ENCODE measurements around the gene HLA-DQA1.
"Not testable (repeated sequence)": the region's sequence is repeated elsewhere in the genome, so short reads cannot be mapped to it uniquely, and the experiment has no call there.

HLA-DQA1 gene

GRCh38 chr6:32625137-32625536 is 12.1 kb upstream of the HLA-DQA1 start:
- no peaks in the 10 kb centered on the region for H3K27me3 ChIP-seq (ENCODE audit: control insufficient read depth, insufficient read depth, low read length)

GRCh38 chr6:32627249-32627648 is 10.0 kb upstream of the HLA-DQA1 start:
- H3K4me1 ChIP-seq: no peaks in the 10 kb centered on the region
- H3K4me2 ChIP-seq (ENCODE audit: low read length): no peak overlapping the region
- no peak overlapping the region for H3K4me3 ChIP-seq (ENCODE audit: low read depth, low read length)
- H3K27ac ChIP-seq: no peak overlapping the region
- no peak overlapping the region for H2AFZ ChIP-seq
- no peak for TF ChIP-seq CTCF (IDR thresholded peaks at IDR 0.05)
- H3K27me3 ChIP-seq (ENCODE audit: control insufficient read depth, insufficient read depth, low read length): no peaks in the 10 kb centered on the region
- no peak overlapping the region for H3K9ac ChIP-seq
- H3K79me2 ChIP-seq: no peaks in the 10 kb centered on the region
- H3K9me3 ChIP-seq (ENCODE audit: control insufficient read depth, low read length): no peaks in the 10 kb centered on the region
- H3K36me3 ChIP-seq (ENCODE audit: control insufficient read depth, insufficient read depth, low read length): no peaks in the 10 kb centered on the region

More at GRCh38 chr6:32625137-32625536, 12.1 kb upstream of the HLA-DQA1 start:
- no peaks in the 10 kb centered on the region for H3K4me1 ChIP-seq
- H3K9ac ChIP-seq: no peak overlapping the region
- no peak overlapping the region for H2AFZ ChIP-seq
- no peak overlapping the region for H3K4me2 ChIP-seq (ENCODE audit: low read length)
- no peak for TF ChIP-seq CTCF (IDR thresholded peaks at IDR 0.05)
- H3K79me2 ChIP-seq: no peaks in the 10 kb centered on the region
- no peaks in the 10 kb centered on the region for H3K36me3 ChIP-seq (ENCODE audit: control insufficient read depth, insufficient read depth, low read length)
- no peak overlapping the region for H3K4me3 ChIP-seq (ENCODE audit: low read depth, low read length)
- no peaks in the 10 kb centered on the region for H3K9me3 ChIP-seq (ENCODE audit: control insufficient read depth, low read length)
- no peak overlapping the region for H3K27ac ChIP-seq

GRCh38 chr6:32627831-32628230 is 9.4 kb upstream of the HLA-DQA1 start:
- H3K9ac ChIP-seq: no peak overlapping the region
- H3K27me3 ChIP-seq (ENCODE audit: control insufficient read depth, insufficient read depth, low read length): no peaks in the 10 kb centered on the region
- no peak for TF ChIP-seq CTCF (IDR thresholded peaks at IDR 0.05)
- no peaks in the 10 kb centered on the region for H3K9me3 ChIP-seq (ENCODE audit: control insufficient read depth, low read length)
- H3K27ac ChIP-seq: no peak overlapping the region
- H3K4me2 ChIP-seq (ENCODE audit: low read length): no peak overlapping the region
- no peaks in the 10 kb centered on the region for H3K79me2 ChIP-seq
- H3K4me3 ChIP-seq (ENCODE audit: low read depth, low read length): no peak overlapping the region
- H3K36me3 ChIP-seq (ENCODE audit: control insufficient read depth, insufficient read depth, low read length): no peaks in the 10 kb centered on the region
- H2AFZ ChIP-seq: no peak overlapping the region
- no peaks in the 10 kb centered on the region for H3K4me1 ChIP-seq

- H3K79me2 ChIP-seq; H3K27me3 ChIP-seq (ENCODE audit: control insufficient read depth, insufficient read depth, low read length); H3K4me3 ChIP-seq (ENCODE audit: low read depth, low read length); H3K4me1 ChIP-seq; H3K9ac ChIP-seq; H3K27ac ChIP-seq; H3K4me2 ChIP-seq (ENCODE audit: low read length); H3K36me3 ChIP-seq (ENCODE audit: control insufficient read depth, insufficient read depth, low read length); H3K9me3 ChIP-seq (ENCODE audit: control insufficient read depth, low read length); H2AFZ ChIP-seq: not testable (repeated sequence)
These were observed 7.4 kb upstream of the HLA-DQA1 start for GRCh38 chr6:32629793-32630192.

- H3K4me2 ChIP-seq (ENCODE audit: low read length): no peak overlapping the region
- H3K4me3 ChIP-seq (ENCODE audit: low read depth, low read length): no peak overlapping the region
- H3K27ac ChIP-seq: no peak overlapping the region
- no peaks in the 10 kb centered on the region for H3K9me3 ChIP-seq (ENCODE audit: control insufficient read depth, low read length)
- no peaks in the 10 kb centered on the region for H3K4me1 ChIP-seq
- TF ChIP-seq CTCF (IDR thresholded peaks at IDR 0.05): no peak
- no peak overlapping the region for H2AFZ ChIP-seq
- no peaks in the 10 kb centered on the region for H3K36me3 ChIP-seq (ENCODE audit: control insufficient read depth, insufficient read depth, low read length)
- H3K79me2 ChIP-seq: no peaks in the 10 kb centered on the region
- no peak overlapping the region for H3K9ac ChIP-seq
- H3K27me3 ChIP-seq (ENCODE audit: control insufficient read depth, insufficient read depth, low read length): no peaks in the 10 kb centered on the region
These were observed 1.6 kb upstream of the HLA-DQA1 start for GRCh38 chr6:32635526-32636123.
